IMR-90 (cell line): ENCODE measurements around the gene SPRR2G. TPM values are rescaled to one million over a fixed set of nuclear protein-coding genes. Genes with fewer than 3 reads are reported as not detected.

ENCODE experiments used
- ATAC-seq: fragments of 200-7000 bp; cut with Tn5 transposase; 2 replicates; pipeline ENCODE4 v1.9.1; 2020; ENCODE audit warnings: low read depth, mild to moderate bottlenecking, moderate library complexity
- BruUV-seq: library from RNA; stranded (reverse); fragments of 400-500 nt; replicated peaks from 2 replicates; lab custom pipeline; 2021; lab: Mats Ljungman, UMichigan
- CTCF ChIA-PET: fragments of 300-600 bp; formaldehyde crosslinking; extraction: SDS; loops from one replicate; lab custom pipeline; 2021; ENCODE audit warnings: antibody characterized with exemption; lab: Yijun Ruan, JAX
- POLR2A ChIA-PET: fragments of 300-600 bp; sonication (Branson Sonifier 250); formaldehyde crosslinking; loops from one replicate; lab custom pipeline; 2022; ENCODE audit warnings: antibody characterized with exemption; ENCODE audit not compliant: unreplicated experiment; lab: Charles Lee
- DNase-seq: peaks from one replicate; pipeline ENCODE4 v3.0.0; 2013
- H2AFZ ChIP-seq: replicated peaks from 2 replicates; pipeline ENCODE3; 2013; ENCODE audit warnings: low read length, mild to moderate bottlenecking; ENCODE audit not compliant: poor library complexity
- H2AK5ac ChIP-seq: 2 replicates; pipeline ENCODE4 v1.6.1; 2013; ENCODE audit warnings: low read depth, low read length, inconsistent platforms
- H2AK9ac ChIP-seq: replicated peaks from 2 replicates; pipeline ENCODE3; 2013; ENCODE audit warnings: mild to moderate bottlenecking, low read depth, low read length, moderate library complexity; ENCODE audit not compliant: poor library complexity
- H2BK120ac ChIP-seq: 2 replicates; pipeline ENCODE4 v1.6.1; 2013; ENCODE audit warnings: low read depth, low read length, inconsistent platforms
- H2BK15ac ChIP-seq: 3 replicates; pipeline ENCODE4 v1.6.1; 2013; ENCODE audit warnings: low read depth, low read length, inconsistent platforms
- H2BK20ac ChIP-seq: 2 replicates; pipeline ENCODE4 v1.6.1; 2013; ENCODE audit warnings: low read depth, mild to moderate bottlenecking, inconsistent platforms, low read length, moderate library complexity
- H2BK5ac ChIP-seq: 2 replicates; pipeline ENCODE4 v1.6.1; 2013; ENCODE audit warnings: mild to moderate bottlenecking, low read depth, low read length, inconsistent platforms; ENCODE audit not compliant: poor library complexity, severe bottlenecking
- H3K14ac ChIP-seq: replicated peaks from 2 replicates; pipeline ENCODE4 v1.6.1; 2013; ENCODE audit warnings: low read depth, low read length, inconsistent platforms
- H3K18ac ChIP-seq: 2 replicates; pipeline ENCODE4 v1.6.1; 2013; ENCODE audit warnings: low read depth, low read length, control low read depth
- H3K23ac ChIP-seq: 2 replicates; pipeline ENCODE4 v1.6.1; 2013; ENCODE audit warnings: low read depth, low read length, inconsistent platforms
- H3K27ac ChIP-seq: 2 replicates; pipeline ENCODE4 v1.5.1; 2013; ENCODE audit warnings: mild to moderate bottlenecking, control low read depth, low read length; ENCODE audit not compliant: insufficient read depth
- H3K27me3 ChIP-seq: 2 replicates; pipeline ENCODE4 v1.6.1; 2013; ENCODE audit warnings: low read length; ENCODE audit not compliant: control insufficient read depth, insufficient read depth
- H3K36me3 ChIP-seq: 2 replicates; pipeline ENCODE4 v1.6.1; 2013; ENCODE audit warnings: low read length, mixed read lengths; ENCODE audit not compliant: control insufficient read depth, insufficient read depth
- H3K4ac ChIP-seq: 2 replicates; pipeline ENCODE4 v1.6.1; 2013; ENCODE audit warnings: low read depth, low read length, inconsistent platforms
- H3K4me1 ChIP-seq: 2 replicates; pipeline ENCODE4 v1.6.1; 2013; ENCODE audit warnings: low read length, mixed read lengths; ENCODE audit not compliant: control insufficient read depth, insufficient read depth
- H3K4me2 ChIP-seq: 2 replicates; pipeline ENCODE4 v1.6.1; 2013; ENCODE audit warnings: low read depth, mild to moderate bottlenecking, control low read depth, low read length, moderate library complexity
- H3K4me3 ChIP-seq: 2 replicates; pipeline ENCODE4 v1.5.1; 2013; ENCODE audit warnings: low read depth, mild to moderate bottlenecking, control low read depth, low read length, moderate library complexity; ENCODE audit not compliant: insufficient read depth
- H3K56ac ChIP-seq: 2 replicates; pipeline ENCODE4 v1.6.1; 2013; ENCODE audit warnings: low read length, inconsistent platforms; ENCODE audit not compliant: insufficient read depth; ENCODE audit errors: extremely low read depth
- H3K79me1 ChIP-seq, 2 experiments: 2 replicates each; pipeline ENCODE4 v1.6.1; 2013; ENCODE audit warnings: low read length in 2 of 2, inconsistent platforms in 1 of 2, low read depth in 1 of 2
- H3K9ac ChIP-seq: 2 replicates; pipeline ENCODE4 v1.6.1; 2013; ENCODE audit warnings: low read depth, low read length, control low read depth
- H3K9me1 ChIP-seq: 2 replicates; pipeline ENCODE4 v1.6.1; 2013; ENCODE audit warnings: low read length, inconsistent platforms; ENCODE audit not compliant: insufficient read depth
- H3K9me3 ChIP-seq: 2 replicates; pipeline ENCODE4 v1.6.1; 2013; ENCODE audit warnings: low read length; ENCODE audit not compliant: control insufficient read depth, insufficient read depth
- H4K20me1 ChIP-seq: 2 replicates; pipeline ENCODE4 v1.6.1; 2013; ENCODE audit warnings: low read length, inconsistent platforms; ENCODE audit not compliant: insufficient read depth
- H4K5ac ChIP-seq: 2 replicates; pipeline ENCODE4 v1.6.1; 2013; ENCODE audit warnings: mild to moderate bottlenecking, low read depth, low read length, control low read depth
- H4K8ac ChIP-seq, 2 experiments: 2 replicates each; pipeline ENCODE4 v1.6.1; 2013; ENCODE audit warnings: low read depth in 2 of 2, low read length in 2 of 2, control low read depth in 1 of 2, inconsistent platforms in 1 of 2
- H4K91ac ChIP-seq: 2 replicates; pipeline ENCODE4 v1.6.1; 2013; ENCODE audit warnings: low read depth, low read length, inconsistent platforms; ENCODE audit not compliant: insufficient read depth
- CTCF ChIP-seq: conservative IDR thresholded peaks from 2 replicates; pipeline ENCODE4 v1.5.1; 2012; ENCODE audit warnings: mild to moderate bottlenecking, low read depth, low read length, improper control_type of control experiment
- ELK1 ChIP-seq: fragments of 150-350 bp; IDR thresholded peaks from 2 replicates; pipeline ENCODE4 v1.6.1; 2016; ENCODE audit warnings: low read depth, mild to moderate bottlenecking, low read length, moderate library complexity, borderline replicate concordance
- FOS ChIP-seq: fragments of 150-350 bp; IDR thresholded peaks from 2 replicates; pipeline ENCODE4 v1.6.1; 2016; ENCODE audit warnings: low read depth, low read length
- MAZ ChIP-seq: IDR thresholded peaks from 2 replicates; pipeline ENCODE4 v1.6.1; 2012; ENCODE audit warnings: low read depth, mild to moderate bottlenecking, low read length, improper control_type of control experiment, moderate library complexity, borderline replicate concordance
- POLR2A ChIP-seq: IDR thresholded peaks from 2 replicates; pipeline ENCODE4 v1.6.1; 2012; ENCODE audit warnings: mild to moderate bottlenecking, low read depth, low read length
- RCOR1 ChIP-seq: IDR thresholded peaks from 2 replicates; pipeline ENCODE4 v1.6.1; 2012; ENCODE audit warnings: mild to moderate bottlenecking, low read length, improper control_type of control experiment; ENCODE audit not compliant: insufficient replicate concordance
- USF2 ChIP-seq: fragments of 150-350 bp; IDR thresholded peaks from 2 replicates; pipeline ENCODE4 v1.6.1; 2017; ENCODE audit warnings: mild to moderate bottlenecking, antibody characterized with exemption, low read length, low read depth
- WGBS, 2 experiments: methylation state at CpG; one replicate each; pipeline versions ENCODE4 v1.1.5 to v1.1.7; 2013; ENCODE audit warnings: missing lambda C conversion rate in 2 of 2; ENCODE audit not compliant: insufficient read length in 1 of 2; ENCODE audit errors: extremely low coverage in 2 of 2; 5-methylcytosine and 5-hydroxymethylcytosine counted together
- dilution Hi-C: fragments of 300-500 bp; cut with HindIII; formaldehyde crosslinking; loops from one replicate; pipeline ENCODE4 v1.14.3; 2018; ENCODE audit warnings: low sequenced_read_pairs; ENCODE audit not compliant: unreplicated experiment
- in situ Hi-C: fragments of 300-500 bp; cut with MboI; formaldehyde crosslinking; loops from 3 replicates; pipeline ENCODE4 v1.14.3; 2019; ENCODE audit warnings: low sequenced_read_pairs, inconsistent platforms, mixed read lengths
- intact Hi-C: fragments of 100-400 bp; cut with micrococcal nuclease; formaldehyde crosslinking; loops from 2 replicates; pipeline ENCODE4 v1.10.0; 2022
- polyA plus RNA-seq, 3 experiments: library from polyadenylated mRNA; depleted of rRNA; stranded (reverse); fragments of >200 nt; gene quantifications; 2 replicates each; pipeline ENCODE4 v1.2.3, GENCODE V29; 2012; ENCODE audit warnings: low replicate concordance in 1 of 3
- total RNA-seq: library from RNA; depleted of rRNA; stranded (reverse); fragments of >200 nt; gene quantifications from 2 replicates; pipeline ENCODE4 v1.2.3, GENCODE V29; 2012

SPRR2G gene
- total and polyA plus RNA-seq, 2 of the 4 experiments (the other 2 are of a cell fraction) = not detected

- Histone ChIP-seq H3K4me1 (no peaks in the 10 kb centered on the region), H4K8ac (no peak overlapping the region), H2AK9ac (no peak overlapping the region), H2AK5ac (no peak overlapping the region), H3K9me3 (no peaks in the 10 kb centered on the region), H2AFZ (no peak overlapping the region), H2BK120ac (no peak overlapping the region), H3K14ac (no peak overlapping the region), H4K20me1 (no peaks in the 10 kb centered on the region), H3K4me2 (no peak overlapping the region), H3K36me3 (no peaks in the 10 kb centered on the region), H3K9me1 (no peaks in the 10 kb centered on the region), H2BK15ac (no peak overlapping the region), H3K9ac (no peak overlapping the region), H4K91ac (no peak overlapping the region), H3K56ac (no peak overlapping the region), H3K4me3 (no peak overlapping the region), H2BK5ac (no peak overlapping the region), H2BK20ac (no peak overlapping the region), H3K23ac (no peak overlapping the region), H3K27me3 (no peaks in the 10 kb centered on the region), H3K18ac (no peak overlapping the region), H3K4ac (no peak overlapping the region), H3K27ac (no peak overlapping the region), H4K5ac (no peak overlapping the region), H3K79me1 (no peaks in the 10 kb centered on the region)
- TF ChIP-seq RCOR1 (no peak), ELK1 (no peak), CTCF (no peak), FOS (no peak), POLR2A (no peak), USF2 (no peak), MAZ (no peak)
- dilution Hi-C loops = no loop called here
- intact Hi-C loops = no loop called here
- CTCF ChIA-PET = no interaction called here
- BruUV-seq = no TSS peak
- in situ Hi-C loops = no loop called here
- 0% methylated on average over 1 of the region's 3 CpGs; no CpG with 5 or more reads in 1 of the 2 experiments for WGBS, 2 experiments
- no peak for DNase-seq
- no peak for ATAC-seq
- POLR2A ChIA-PET = no interaction called here
Measured at GRCh38 chr1:153194331-153195050, 43.8 kb upstream of the SPRR2G start.
